ENCODE data around the gene MGAT3.

- TF ChIP-seq CTCF (conservative IDR thresholded peaks at IDR 0.05; ENCODE audit: low read length) = no peak
- no peak for TF ChIP-seq EZH2phosphoT487 (IDR thresholded peaks at IDR 0.05; ENCODE audit: borderline replicate concordance, low read depth, low read length)
These were observed 12.5 kb upstream of the MGAT3 start for GRCh38 chr22:39444247-39444800.

All from OCI-LY7 (cell line).